Measurements from ENCODE around the gene CRY1.

The CRY1 gene

DNA sequence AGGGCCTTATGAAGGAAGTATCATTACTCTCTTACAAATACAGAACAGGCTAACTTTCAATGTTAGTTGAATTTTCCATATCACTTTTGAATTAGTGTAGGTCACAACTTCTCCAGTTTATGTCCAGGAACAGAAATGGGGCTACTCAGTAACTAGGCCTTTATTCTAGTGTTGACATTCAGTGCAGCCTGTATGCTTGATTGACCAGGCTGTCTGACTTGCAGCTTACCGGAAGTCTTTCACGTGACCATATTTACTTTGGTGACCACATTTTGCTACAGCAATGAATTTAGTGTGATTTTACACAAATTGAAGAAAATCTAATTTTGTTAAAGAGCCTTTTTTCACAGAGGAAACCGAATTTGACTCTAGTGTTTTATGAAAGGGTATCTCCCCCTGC lies 118.8 kb downstream of the CRY1 start:
- peak overlapping the region; percentile 60 for H3K27ac ChIP-seq (ENCODE audit: low read length, poor library complexity, severe bottlenecking)
- H3K36me3 ChIP-seq (ENCODE audit: control insufficient read depth in 1 of 2, insufficient read depth in 2 of 2, low read depth in 1 of 2, low read length in 2 of 2), result peaks cover 6 to 80% of the 10 kb centered on the region in 2 experiments
- no peak overlapping the region for H2BK120ac ChIP-seq (ENCODE audit: low read depth, low read length)
- no peak for DNase-seq
- peaks cover 6% of the 10 kb centered on the region for H3K4me1 ChIP-seq (ENCODE audit: control insufficient read depth, insufficient read depth, low read depth, low read length)
- H3K27me3 ChIP-seq (ENCODE audit: control insufficient read depth in 1 of 2, insufficient read depth in 1 of 2, low read length in 2 of 2), result no peaks in the 10 kb centered on the region
- no peak overlapping the region for H3K14ac ChIP-seq (ENCODE audit: low read length in 2 of 2)
- no peaks in the 10 kb centered on the region for H3K9me3 ChIP-seq (ENCODE audit: control insufficient read depth, low read length)
- H2AFZ ChIP-seq (ENCODE audit: low read depth, low read length), result no peak overlapping the region
- H4K8ac ChIP-seq (ENCODE audit: low read length), result no peak overlapping the region
- no peak overlapping the region for H2BK5ac ChIP-seq (ENCODE audit: low read depth, low read length, poor library complexity, severe bottlenecking)
- no peak overlapping the region for H2AK5ac ChIP-seq (ENCODE audit: low read length, severe bottlenecking)
- no peak overlapping the region for H2BK12ac ChIP-seq (ENCODE audit: low read length in 2 of 2)
- H3K4me3 ChIP-seq (ENCODE audit: insufficient read depth in 1 of 2, low read depth in 1 of 2, low read length in 2 of 2), result no peak overlapping the region
- H3K9ac ChIP-seq (ENCODE audit: low read length), result no peak overlapping the region
- H3K4me2 ChIP-seq (ENCODE audit: low read length, poor library complexity, severe bottlenecking), result no peak overlapping the region
- H2BK15ac ChIP-seq (ENCODE audit: low read depth, poor library complexity, severe bottlenecking), result no peak overlapping the region
- 94% methylated on average over 3 of the region's 3 CpGs for WGBS
- no peak overlapping the region for H3K23ac ChIP-seq (ENCODE audit: low read length in 2 of 2)
- peaks cover 5% of the 10 kb centered on the region for H3K79me1 ChIP-seq (replicated peaks; ENCODE audit: low read length, poor library complexity, severe bottlenecking)
- H3K4ac ChIP-seq (ENCODE audit: low read depth in 1 of 2, low read length in 2 of 2), result no peak overlapping the region
- no peak overlapping the region for H4K91ac ChIP-seq (ENCODE audit: low read length)
- no peak overlapping the region for H3K18ac ChIP-seq (ENCODE audit: low read depth in 1 of 2, low read length in 2 of 2)

GRCh38 chr12:106973545-106973944 lies 119.8 kb downstream of the CRY1 start:
- Histone ChIP-seq H3K9ac (ENCODE audit: low read length) (no peak overlapping the region), H3K27ac (ENCODE audit: low read length, poor library complexity, severe bottlenecking) (peak overlapping the region; percentile 20), H3K79me1 (replicated peaks; ENCODE audit: low read length, poor library complexity, severe bottlenecking) (peaks cover 4% of the 10 kb centered on the region), H4K8ac (ENCODE audit: low read length) (no peak overlapping the region), H3K4me1 (ENCODE audit: control insufficient read depth, insufficient read depth, low read depth, low read length) (peaks cover 6% of the 10 kb centered on the region), H3K27me3 (ENCODE audit: control insufficient read depth in 1 of 2, insufficient read depth in 1 of 2, low read length in 2 of 2) (no peaks in the 10 kb centered on the region), H3K18ac (ENCODE audit: low read depth in 1 of 2, low read length in 2 of 2) (no peak overlapping the region), H3K4me2 (ENCODE audit: low read length, poor library complexity, severe bottlenecking) (no peak overlapping the region), H3K4me3 (ENCODE audit: insufficient read depth in 1 of 2, low read depth in 1 of 2, low read length in 2 of 2) (no peak overlapping the region), H2BK12ac (ENCODE audit: low read length in 2 of 2) (no peak overlapping the region), H3K14ac (ENCODE audit: low read length in 2 of 2) (no peak overlapping the region), H3K4ac (ENCODE audit: low read depth in 1 of 2, low read length in 2 of 2) (no peak overlapping the region), H2BK5ac (ENCODE audit: low read depth, low read length, poor library complexity, severe bottlenecking) (no peak overlapping the region), H3K9me3 (ENCODE audit: control insufficient read depth, low read length) (no peaks in the 10 kb centered on the region), H4K91ac (ENCODE audit: low read length) (no peak overlapping the region), H2AK5ac (ENCODE audit: low read length, severe bottlenecking) (no peak overlapping the region), H3K36me3 (ENCODE audit: control insufficient read depth in 1 of 2, insufficient read depth in 2 of 2, low read depth in 1 of 2, low read length in 2 of 2) (peaks cover 6 to 82% of the 10 kb centered on the region in 2 experiments), H2AFZ (ENCODE audit: low read depth, low read length) (no peak overlapping the region), H2BK15ac (ENCODE audit: low read depth, poor library complexity, severe bottlenecking) (no peak overlapping the region), H3K23ac (ENCODE audit: low read length in 2 of 2) (no peak overlapping the region), H2BK120ac (ENCODE audit: low read depth, low read length) (no peak overlapping the region)
- DNase-seq, result no peak

DNA sequence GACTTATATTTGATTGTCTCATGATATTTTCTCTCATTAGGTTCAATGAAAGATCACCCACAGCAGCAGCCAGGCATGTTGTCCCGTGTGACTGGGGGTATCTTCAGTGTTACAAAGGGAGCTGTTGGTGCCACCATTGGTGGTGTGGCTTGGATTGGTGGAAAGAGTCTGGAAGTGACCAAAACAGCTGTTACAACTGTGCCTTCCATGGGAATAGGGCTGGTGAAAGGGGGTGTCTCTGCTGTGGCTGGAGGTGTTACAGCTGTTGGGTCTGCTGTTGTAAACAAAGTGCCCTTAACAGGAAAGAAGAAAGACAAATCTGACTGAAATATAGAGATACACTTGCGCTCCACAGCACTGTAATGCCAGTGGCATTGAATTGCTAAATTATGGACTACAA lies 122.3 kb downstream of the CRY1 start:
- Histone ChIP-seq H4K8ac (ENCODE audit: low read length) (no peak overlapping the region), H3K4me1 (ENCODE audit: control insufficient read depth, insufficient read depth, low read depth, low read length) (peaks cover 6% of the 10 kb centered on the region), H2BK5ac (ENCODE audit: low read depth, low read length, poor library complexity, severe bottlenecking) (no peak overlapping the region), H3K27me3 (ENCODE audit: control insufficient read depth in 1 of 2, insufficient read depth in 1 of 2, low read length in 2 of 2) (no peaks in the 10 kb centered on the region), H2AFZ (ENCODE audit: low read depth, low read length) (no peak overlapping the region), H2BK15ac (ENCODE audit: low read depth, poor library complexity, severe bottlenecking) (no peak overlapping the region), H4K91ac (ENCODE audit: low read length) (no peak overlapping the region), H3K9ac (ENCODE audit: low read length) (no peak overlapping the region), H3K79me1 (replicated peaks; ENCODE audit: low read length, poor library complexity, severe bottlenecking) (peaks cover 4% of the 10 kb centered on the region), H3K9me3 (ENCODE audit: control insufficient read depth, low read length) (no peaks in the 10 kb centered on the region), H3K4me3 (ENCODE audit: insufficient read depth in 1 of 2, low read depth in 1 of 2, low read length in 2 of 2) (no peak overlapping the region), H2AK5ac (ENCODE audit: low read length, severe bottlenecking) (no peak overlapping the region), H3K4ac (ENCODE audit: low read depth in 1 of 2, low read length in 2 of 2) (no peak overlapping the region), H3K23ac (ENCODE audit: low read length in 2 of 2) (no peak overlapping the region), H3K14ac (ENCODE audit: low read length in 2 of 2) (no peak overlapping the region), H2BK12ac (ENCODE audit: low read length in 2 of 2) (no peak overlapping the region), H3K18ac (ENCODE audit: low read depth in 1 of 2, low read length in 2 of 2) (no peak overlapping the region), H2BK120ac (ENCODE audit: low read depth, low read length) (no peak overlapping the region), H3K36me3 (ENCODE audit: control insufficient read depth in 1 of 2, insufficient read depth in 2 of 2, low read depth in 1 of 2, low read length in 2 of 2) (peaks cover 9 to 97% of the 10 kb centered on the region in 2 experiments), H3K4me2 (ENCODE audit: low read length, poor library complexity, severe bottlenecking) (no peak overlapping the region), H3K27ac (ENCODE audit: low read length, poor library complexity, severe bottlenecking) (no peak overlapping the region)
- 97% methylated on average over 2 of the region's 2 CpGs for WGBS
- no peak for DNase-seq

- H4K8ac ChIP-seq (ENCODE audit: low read length), result no peak overlapping the region
- H3K4ac ChIP-seq (ENCODE audit: low read depth in 1 of 2, low read length in 2 of 2), result no peak overlapping the region
- no peak overlapping the region for H4K91ac ChIP-seq (ENCODE audit: low read length)
- WGBS, result 100% methylated on average over 1 of the region's 2 CpGs
- no peak overlapping the region for H2BK5ac ChIP-seq (ENCODE audit: low read depth, low read length, poor library complexity, severe bottlenecking)
- no peak overlapping the region for H2AK5ac ChIP-seq (ENCODE audit: low read length, severe bottlenecking)
- H2AFZ ChIP-seq (ENCODE audit: low read depth, low read length), result no peak overlapping the region
- H3K79me1 ChIP-seq (replicated peaks; ENCODE audit: low read length, poor library complexity, severe bottlenecking), result no peaks in the 10 kb centered on the region
- no peaks in the 10 kb centered on the region for H3K9me3 ChIP-seq (ENCODE audit: control insufficient read depth, low read length)
- no peaks in the 10 kb centered on the region for H3K27me3 ChIP-seq (ENCODE audit: control insufficient read depth in 1 of 2, insufficient read depth in 1 of 2, low read length in 2 of 2)
- peaks cover 5% of the 10 kb centered on the region for H3K4me1 ChIP-seq (ENCODE audit: control insufficient read depth, insufficient read depth, low read depth, low read length)
- H3K14ac ChIP-seq (ENCODE audit: low read length in 2 of 2), result no peak overlapping the region
- no peak for DNase-seq
- no peak overlapping the region for H3K4me2 ChIP-seq (ENCODE audit: low read length, poor library complexity, severe bottlenecking)
- no peak overlapping the region for H2BK12ac ChIP-seq (ENCODE audit: low read length in 2 of 2)
- H3K23ac ChIP-seq (ENCODE audit: low read length in 2 of 2), result no peak overlapping the region
- no peak overlapping the region for H3K9ac ChIP-seq (ENCODE audit: low read length)
- H3K18ac ChIP-seq (ENCODE audit: low read depth in 1 of 2, low read length in 2 of 2), result no peak overlapping the region
- no peak overlapping the region for H3K4me3 ChIP-seq (ENCODE audit: insufficient read depth in 1 of 2, low read depth in 1 of 2, low read length in 2 of 2)
- no peak overlapping the region for H3K27ac ChIP-seq (ENCODE audit: low read length, poor library complexity, severe bottlenecking)
- no peak overlapping the region for H2BK15ac ChIP-seq (ENCODE audit: low read depth, poor library complexity, severe bottlenecking)
- H3K36me3 ChIP-seq (ENCODE audit: control insufficient read depth in 1 of 2, insufficient read depth in 2 of 2, low read depth in 1 of 2, low read length in 2 of 2), result peaks cover 6 to 88% of the 10 kb centered on the region in 2 experiments
- no peak overlapping the region for H2BK120ac ChIP-seq (ENCODE audit: low read depth, low read length)
Measured at GRCh38 chr12:106964526-106964925, 128.8 kb downstream of the CRY1 start.
